Hepatocyte (in vitro differentiated cells): Measurements from ENCODE around the gene MLC1.

ENCODE experiments used
- EZH2 ChIP-seq: fragments of 200-600 bp; sonication (generic); IDR thresholded peaks from 2 replicates; pipeline ENCODE4 v1.6.1; 2016; ENCODE audit warnings: antibody characterized with exemption, mild to moderate bottlenecking, borderline replicate concordance
- EZH2phosphoT487 ChIP-seq: fragments of 200-600 bp; sonication (generic); IDR thresholded peaks from one replicate; pipeline ENCODE4 v1.6.1; 2018; ENCODE audit warnings: antibody characterized with exemption, mild to moderate bottlenecking, low read depth, moderate library complexity; ENCODE audit not compliant: unreplicated experiment, severe bottlenecking
- TF ChIP-seq, protein P1 (sequence below): fragments of 200-600 bp; sonication (generic); IDR thresholded peaks from 2 replicates; pipeline ENCODE4 v1.5.1; 2016; ENCODE audit warnings: antibody characterized with exemption, mild to moderate bottlenecking; ENCODE audit not compliant: poor library complexity

DNA sequence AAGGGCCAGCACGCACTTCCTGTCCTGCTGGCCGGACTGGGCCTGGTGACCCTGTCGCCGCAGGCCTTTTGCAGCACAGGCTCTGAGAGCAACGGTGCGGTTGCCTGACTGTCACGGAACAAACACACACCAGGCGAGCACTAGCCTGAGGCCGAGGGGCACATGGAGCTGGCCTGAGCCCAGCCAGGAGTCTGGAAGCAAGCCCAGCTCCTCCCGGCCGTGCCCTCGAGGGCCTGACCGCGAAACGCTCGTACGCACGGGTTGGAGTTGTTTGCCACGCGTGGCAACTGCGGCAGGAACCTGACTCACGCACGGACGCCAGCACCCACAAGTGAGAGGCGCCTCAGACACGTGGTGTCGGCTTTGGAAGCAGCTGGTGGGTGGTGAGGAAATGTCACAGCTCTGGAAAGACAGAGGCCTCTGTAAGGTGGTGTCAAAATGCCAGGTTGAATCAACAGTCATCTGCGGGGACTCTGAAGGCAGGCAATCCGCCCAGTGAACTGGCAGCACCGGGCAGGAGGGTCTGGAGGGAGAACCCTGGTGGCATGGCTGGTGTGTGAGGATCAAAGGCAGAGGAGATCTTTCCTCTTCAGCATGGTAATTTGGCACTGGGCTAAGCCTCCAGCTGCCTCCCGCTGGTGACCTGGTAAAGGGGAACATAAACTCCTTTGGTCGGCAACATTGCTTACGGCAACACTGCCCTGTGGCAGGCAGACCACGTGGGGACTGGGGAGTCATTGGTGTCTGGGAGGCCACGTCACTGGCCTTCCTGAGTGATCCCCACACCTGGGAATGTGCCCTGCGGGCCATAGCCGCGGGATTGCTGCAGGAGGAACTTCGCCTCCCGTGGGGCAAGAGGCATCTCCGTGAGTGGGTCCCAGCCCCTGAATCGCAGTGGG lies 57.3 kb downstream of the MLC1 start:
- TF ChIP-seq, protein P1, sequence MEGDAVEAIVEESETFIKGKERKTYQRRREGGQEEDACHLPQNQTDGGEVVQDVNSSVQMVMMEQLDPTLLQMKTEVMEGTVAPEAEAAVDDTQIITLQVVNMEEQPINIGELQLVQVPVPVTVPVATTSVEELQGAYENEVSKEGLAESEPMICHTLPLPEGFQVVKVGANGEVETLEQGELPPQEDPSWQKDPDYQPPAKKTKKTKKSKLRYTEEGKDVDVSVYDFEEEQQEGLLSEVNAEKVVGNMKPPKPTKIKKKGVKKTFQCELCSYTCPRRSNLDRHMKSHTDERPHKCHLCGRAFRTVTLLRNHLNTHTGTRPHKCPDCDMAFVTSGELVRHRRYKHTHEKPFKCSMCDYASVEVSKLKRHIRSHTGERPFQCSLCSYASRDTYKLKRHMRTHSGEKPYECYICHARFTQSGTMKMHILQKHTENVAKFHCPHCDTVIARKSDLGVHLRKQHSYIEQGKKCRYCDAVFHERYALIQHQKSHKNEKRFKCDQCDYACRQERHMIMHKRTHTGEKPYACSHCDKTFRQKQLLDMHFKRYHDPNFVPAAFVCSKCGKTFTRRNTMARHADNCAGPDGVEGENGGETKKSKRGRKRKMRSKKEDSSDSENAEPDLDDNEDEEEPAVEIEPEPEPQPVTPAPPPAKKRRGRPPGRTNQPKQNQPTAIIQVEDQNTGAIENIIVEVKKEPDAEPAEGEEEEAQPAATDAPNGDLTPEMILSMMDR, result no peak
- TF ChIP-seq EZH2 (no peak), EZH2phosphoT487 (no peak)
